GM10248 (cell line): ENCODE measurements around the gene ANKRD13A.
"Not testable (repeated sequence)": the region's sequence is repeated elsewhere in the genome, so short reads cannot be mapped to it uniquely, and the experiment has no call there.

Experiments
- CTCF ChIA-PET: fragments of 300-600 bp; sonication (Branson Sonifier 250); formaldehyde crosslinking; extraction: SDS; loops from one replicate; lab custom pipeline; 2021; ENCODE audit warnings: antibody characterized with exemption; lab: Yijun Ruan, JAX
- POLR2A ChIA-PET: fragments of 350-650 bp; sonication (Branson Sonifier 250); formaldehyde crosslinking; extraction: SDS; loops from one replicate; lab custom pipeline; 2020; ENCODE audit warnings: antibody characterized with exemption; lab: Yijun Ruan, JAX
- DNase-seq: peaks from one replicate; pipeline ENCODE4 v3.0.0; 2012; ENCODE audit errors: extremely low spot score
- CTCF ChIP-seq: IDR thresholded peaks from 2 replicates; pipeline ENCODE4 v1.5.1; 2012; ENCODE audit warnings: mild to moderate bottlenecking, low read depth; ENCODE audit errors: extremely low read depth, missing control alignments, control extremely low read depth

ANKRD13A gene

GRCh38 chr12:110047297-110047940 lies 48.2 kb downstream of the ANKRD13A start:
- TF ChIP-seq CTCF = no peak
- CTCF ChIA-PET = interaction anchor here (1.0 to 1.2 kb wide), 3 partner anchors 8 to 384 kb away, joined by 3 to 4 read pairs (median 3); no protein-coding TSS in a partner anchor
- POLR2A ChIA-PET = no interaction called here
- no peak for DNase-seq

DNA sequence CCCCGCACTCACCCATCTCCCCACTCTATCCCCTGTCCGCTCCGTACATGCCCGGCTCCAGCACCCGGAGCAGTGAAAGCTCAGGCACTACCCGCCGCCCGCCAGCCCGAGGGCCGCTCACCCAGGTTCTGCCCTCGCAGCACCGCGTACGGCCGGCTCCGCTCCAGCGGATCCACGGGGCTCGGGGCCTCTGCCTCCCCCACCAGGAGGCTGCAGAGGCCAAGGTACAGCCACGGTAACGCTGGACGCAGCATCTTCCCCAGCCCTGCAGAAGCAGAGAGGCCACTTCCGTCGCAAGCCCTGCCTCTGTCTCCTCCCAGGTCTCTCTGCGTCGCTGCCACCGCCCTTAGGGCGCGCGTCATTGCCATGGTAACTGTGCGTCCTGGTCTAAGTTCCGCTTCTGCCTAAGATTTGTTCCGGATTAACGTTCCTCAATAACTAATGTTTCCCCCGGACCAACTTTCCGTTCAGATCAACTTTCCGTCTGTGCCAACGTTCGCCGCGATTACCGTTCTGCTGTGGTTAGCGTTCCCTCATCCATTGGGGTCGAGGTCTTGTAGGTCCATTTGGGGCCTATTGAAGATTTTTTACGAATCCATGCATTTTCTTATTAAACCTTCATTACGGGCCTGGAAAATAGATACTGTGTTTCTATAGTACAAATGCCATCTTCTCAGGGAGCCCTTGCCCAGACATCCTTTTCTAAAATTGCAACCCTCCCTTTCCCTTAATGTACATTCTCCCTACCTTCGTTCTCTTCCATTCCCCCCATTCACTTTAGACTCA lies 49.2 kb downstream of the ANKRD13A start, which contains the start of gene C12orf76:
Gene C12orf76 (minus strand): TSS at position 281 of the 786 bp plus-strand sequence. CDS start 27 bp downstream, at position 254.
- CTCF ChIA-PET = interaction anchor here (1.1 to 1.2 kb wide), 2 partner anchors 17 to 383 kb away, joined by 3 read pairs; no protein-coding TSS in a partner anchor
- DNase-seq = peak; percentile 95
- peak; percentile 25 for TF ChIP-seq CTCF
- POLR2A ChIA-PET = no interaction called here

DNA sequence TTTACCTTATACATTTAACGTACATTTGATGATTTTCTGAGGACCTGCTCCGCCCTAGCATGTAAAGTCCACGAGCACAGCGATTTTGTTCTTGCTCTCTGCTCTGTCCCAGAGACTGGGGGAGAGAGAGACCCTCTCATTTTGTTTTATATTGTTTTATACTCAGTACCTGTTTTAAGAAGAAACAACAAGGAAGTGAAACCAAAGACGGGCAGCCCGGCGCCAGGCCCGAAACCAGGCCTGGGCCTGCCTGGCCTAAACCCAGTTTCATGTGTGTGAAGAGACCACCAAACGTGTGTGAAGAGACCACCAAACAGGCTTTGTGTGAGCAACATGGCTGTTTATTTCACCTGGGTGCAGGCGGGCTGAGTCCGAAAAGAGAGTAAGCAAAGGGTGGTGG lies 49.8 kb downstream of the ANKRD13A start:
- CTCF ChIA-PET, POLR2A ChIA-PET, DNase-seq: not testable (repeated sequence)

- POLR2A ChIA-PET, DNase-seq: not testable (repeated sequence)
- CTCF ChIA-PET = interaction anchor here (1.8 kb wide), 1 partner anchor 14 kb away, joined by 5 read pairs; no protein-coding TSS in a partner anchor
These were observed 50.4 kb downstream of the ANKRD13A start for GRCh38 chr12:110049666-110050065.

GRCh38 chr12:110050927-110051326 lies 51.7 kb downstream of the ANKRD13A start:
- no peak for DNase-seq
- no peak for TF ChIP-seq CTCF
- POLR2A ChIA-PET = interaction anchor here (0.7 kb wide), 1 partner anchor 159 kb away, joined by 3 read pairs; no protein-coding TSS in a partner anchor
- CTCF ChIA-PET = interaction anchor here (1.8 to 2.3 kb wide), 2 partner anchors 12 to 14 kb away, joined by 5 to 6 read pairs; no protein-coding TSS in a partner anchor

- POLR2A ChIA-PET = interaction anchor here (0.6 kb wide), 3 partner anchors 16 to 244 kb away, joined by 3 to 5 read pairs (median 4); no protein-coding TSS in a partner anchor
- DNase-seq = not testable (repeated sequence)
- CTCF ChIA-PET = interaction anchor here (1.1 to 1.4 kb wide), 2 partner anchors 8 to 9 kb away, joined by 4 to 5 read pairs; no protein-coding TSS in a partner anchor
These were observed 56.4 kb downstream of the ANKRD13A start for GRCh38 chr12:110055375-110056352.

DNA sequence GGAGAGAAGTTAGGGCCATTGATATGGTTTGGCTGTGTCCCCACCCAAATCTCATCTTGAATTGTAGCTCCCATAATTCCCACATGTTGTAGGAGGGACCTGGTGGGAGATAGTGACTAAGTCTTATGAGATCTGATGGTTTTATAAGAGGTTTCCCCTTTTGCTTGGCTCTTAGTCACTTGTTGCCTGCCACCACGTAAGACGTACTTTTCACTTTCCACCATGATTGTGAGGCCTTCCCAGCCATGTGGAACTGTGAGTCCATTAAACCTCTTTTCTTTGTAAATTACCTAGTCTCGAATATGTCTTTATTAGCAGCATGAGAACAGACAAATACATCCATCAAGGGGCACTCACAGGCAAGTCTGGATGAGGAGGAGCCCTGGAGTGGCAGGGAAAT lies 57.4 kb downstream of the ANKRD13A start:
- POLR2A ChIA-PET, DNase-seq, CTCF ChIA-PET: not testable (repeated sequence)
